ENCODE results near the gene RAB31. TPM values are rescaled to one million over a fixed set of nuclear protein-coding genes. Genes with fewer than 3 reads are reported as not detected.
"Not testable (repeated sequence)": the region's sequence is repeated elsewhere in the genome, so short reads cannot be mapped to it uniquely, and the experiment has no call there.

Gene RAB31
- total and polyA plus RNA-seq, 2 of the 13 experiments (the other 11 are each of a cell fraction or from before 2014, with no cell fraction given): 1.1 to 1.7 TPM

DNA sequence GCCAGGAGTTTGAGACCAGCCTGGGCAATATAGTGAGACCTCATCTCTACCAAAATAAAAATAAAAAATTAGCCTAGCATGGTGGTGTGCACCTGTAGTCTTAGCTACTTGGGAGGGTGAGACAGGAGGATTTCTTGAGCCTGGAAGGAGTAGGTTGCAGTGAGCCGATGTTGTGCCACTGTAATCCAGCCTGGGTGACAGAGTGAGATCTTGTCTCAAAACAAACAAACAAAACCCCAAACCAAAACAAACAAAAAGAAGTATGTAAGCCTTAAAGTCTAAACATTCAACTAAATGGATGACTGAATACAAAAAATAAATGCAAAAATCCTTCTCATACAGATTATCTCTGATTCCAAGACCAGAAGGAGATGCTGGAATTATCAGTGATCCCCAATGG, 58.6 kb downstream of the RAB31 start (continued):
- TF ChIP-seq KLF12 (CRISPR knock-in tag; IDR thresholded peaks at IDR 0.05; ENCODE audit: borderline replicate concordance): no peak
- TF ChIP-seq ZFYVE20 (CRISPR knock-in tag; IDR thresholded peaks at IDR 0.05; ENCODE audit: borderline replicate concordance, low read depth): no peak
- no peak for TF ChIP-seq SMYD3 (CRISPR knock-in tag; IDR thresholded peaks at IDR 0.05)
- TF ChIP-seq NFYB (CRISPR knock-in tag; IDR thresholded peaks at IDR 0.05): no peak
- no peak for TF ChIP-seq SALL1 (CRISPR knock-in tag; IDR thresholded peaks at IDR 0.05)

DNA sequence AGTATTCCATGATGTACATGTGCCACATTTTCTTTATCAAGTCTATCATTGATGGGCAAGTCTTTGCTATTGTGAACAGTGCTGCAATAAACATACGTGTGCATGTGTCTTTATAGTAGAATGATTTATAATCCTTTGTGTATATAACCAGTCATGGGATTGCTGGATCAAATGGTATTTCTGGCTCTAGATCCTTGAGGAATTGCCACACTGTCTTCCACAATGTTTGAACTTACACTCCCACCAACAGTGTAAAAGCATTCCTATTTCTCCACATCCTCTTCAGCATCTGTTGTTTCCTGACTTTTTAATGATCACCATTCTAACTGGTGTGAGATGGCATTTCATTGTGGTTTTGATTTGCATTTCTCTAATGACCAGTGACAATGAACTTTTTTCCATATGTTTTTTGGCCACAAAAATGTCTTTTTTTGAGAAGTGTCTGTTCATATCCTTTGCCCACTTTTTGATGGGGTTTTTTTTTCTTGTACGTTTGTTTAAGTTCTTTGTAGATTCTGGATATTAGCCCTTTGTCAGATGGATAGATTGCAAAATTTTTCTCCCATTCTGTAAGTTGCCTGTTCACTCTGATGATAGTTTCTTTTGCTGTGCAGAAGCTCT, 60.1 kb downstream of the RAB31 start:
- H4K20me1 ChIP-seq (ENCODE audit: insufficient read depth, low read length); ATAC-seq; H3K4me3 ChIP-seq (replicated peaks in 1 of 3; ENCODE audit: insufficient read depth in 1 of 3, low read depth in 2 of 3, low read length in 3 of 3); intact Hi-C loops (cut with micrococcal nuclease; ENCODE audit: unreplicated experiment); H3K27ac ChIP-seq (ENCODE audit: extremely low read length, insufficient read depth, low read length); BruUV-seq (replicated peaks); FAIRE-seq; POLR2A ChIA-PET; H3K79me2 ChIP-seq (ENCODE audit: insufficient read depth, low read length); H3K9ac ChIP-seq (ENCODE audit: insufficient read depth, low read depth, low read length); H3K27me3 ChIP-seq (ENCODE audit: control insufficient read depth in 1 of 2, insufficient read depth in 2 of 2, low read length in 2 of 2); CTCF ChIA-PET (ENCODE audit: low intra/inter-chr PET ratio, low total read pairs); H3K9me3 ChIP-seq (ENCODE audit: low read length); in situ Hi-C loops (cut with HindIII; ENCODE audit: extremely low pct_ligation_motif_present, low pct_unique_long_range_greater_than_20kb); H3K4me2 ChIP-seq (ENCODE audit: low read depth, low read length); H3K36me3 ChIP-seq (replicated peaks in 1 of 2; ENCODE audit: control insufficient read depth in 1 of 2, insufficient read depth in 2 of 2, low read length in 2 of 2); H2AFZ ChIP-seq (ENCODE audit: low read length); DNase-seq (ENCODE audit: low spot score): not testable (repeated sequence)
- peaks cover 31% of the 10 kb centered on the region for H3K4me1 ChIP-seq (ENCODE audit: insufficient read depth, low read length)
- WGBS (ENCODE audit: low lambda C conversion rate): 42% methylated on average over 2 of the region's 2 CpGs

DNA sequence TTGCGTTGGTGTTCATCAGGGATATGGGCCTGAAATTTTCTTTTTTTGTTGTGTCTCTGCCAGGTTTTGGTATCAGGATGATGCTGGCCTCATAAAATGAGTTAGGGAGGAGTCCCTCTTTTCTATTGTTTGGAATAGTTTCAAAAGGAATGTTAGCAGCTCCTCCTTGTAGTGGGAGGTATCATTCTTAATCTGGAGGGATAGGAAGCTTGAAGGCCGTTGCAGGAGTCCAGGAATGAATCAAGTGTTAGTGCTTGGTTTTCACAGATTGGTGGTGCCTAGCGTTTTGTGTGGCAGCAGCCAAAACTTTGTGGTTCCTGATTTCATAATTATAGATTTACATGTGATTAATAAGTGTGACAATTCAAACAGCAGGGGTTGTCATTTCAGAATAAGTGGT, 62.0 kb downstream of the RAB31 start:
- H3K79me2 ChIP-seq (ENCODE audit: insufficient read depth, low read length); FAIRE-seq; DNase-seq (ENCODE audit: low spot score); H3K27me3 ChIP-seq (ENCODE audit: control insufficient read depth in 1 of 2, insufficient read depth in 2 of 2, low read length in 2 of 2); H3K9me3 ChIP-seq (ENCODE audit: low read length); BruUV-seq (replicated peaks); H4K20me1 ChIP-seq (ENCODE audit: insufficient read depth, low read length); H2AFZ ChIP-seq (ENCODE audit: low read length); in situ Hi-C loops (cut with HindIII; ENCODE audit: extremely low pct_ligation_motif_present, low pct_unique_long_range_greater_than_20kb); H3K4me2 ChIP-seq (ENCODE audit: low read depth, low read length); H3K4me3 ChIP-seq (replicated peaks in 1 of 3; ENCODE audit: insufficient read depth in 1 of 3, low read depth in 2 of 3, low read length in 3 of 3); H3K27ac ChIP-seq (ENCODE audit: extremely low read length, insufficient read depth, low read length); H3K36me3 ChIP-seq (replicated peaks in 1 of 2; ENCODE audit: control insufficient read depth in 1 of 2, insufficient read depth in 2 of 2, low read length in 2 of 2); POLR2A ChIA-PET; H3K9ac ChIP-seq (ENCODE audit: insufficient read depth, low read depth, low read length); ATAC-seq: not testable (repeated sequence)
- CTCF ChIA-PET (ENCODE audit: low intra/inter-chr PET ratio, low total read pairs): interaction anchor here (2.9 kb wide), 1 partner anchor 195 kb away, joined by 27 read pairs; no protein-coding TSS in a partner anchor
- 59% methylated on average over 3 of the region's 3 CpGs for whole genome bisulfite sequencing (ENCODE audit: low lambda C conversion rate)
- intact Hi-C loops (cut with micrococcal nuclease; ENCODE audit: unreplicated experiment): loop anchor here (2.0 to 10.0 kb wide), 2 partner anchors 85 to 195 kb away; no protein-coding TSS in a partner anchor
- H3K4me1 ChIP-seq (ENCODE audit: insufficient read depth, low read length): peaks cover 30% of the 10 kb centered on the region
